ENCODE measurements around the gene ADCYAP1R1.

ADCYAP1R1 gene

GRCh38 chr7:31069860-31070555 is 17.9 kb downstream of the ADCYAP1R1 start:
- no peak for DNase-seq

- no peak for DNase-seq
Observed at GRCh38 chr7:31070991-31071644, 19.0 kb downstream of the ADCYAP1R1 start.

GRCh38 chr7:31071645-31072029 is 19.5 kb downstream of the ADCYAP1R1 start:
- DNase-seq, result no peak

- DNase-seq, result no peak
Observed at GRCh38 chr7:31073326-31074119, 21.4 kb downstream of the ADCYAP1R1 start.

- DNase-seq, result no peak
Observed at GRCh38 chr7:31074120-31074383, 21.9 kb downstream of the ADCYAP1R1 start.

GRCh38 chr7:31074403-31075085 is 22.4 kb downstream of the ADCYAP1R1 start:
- DNase-seq, result no peak

GRCh38 chr7:31075086-31075405 is 22.9 kb downstream of the ADCYAP1R1 start:
- DNase-seq, result no peak

GRCh38 chr7:31076051-31076450 is 23.9 kb downstream of the ADCYAP1R1 start:
- no peak for DNase-seq

GRCh38 chr7:31076641-31077310 is 24.7 kb downstream of the ADCYAP1R1 start:
- no peak for DNase-seq

- DNase-seq, result no peak
Observed at GRCh38 chr7:31077484-31078362, 25.6 kb downstream of the ADCYAP1R1 start.

GRCh38 chr7:31078363-31078990 is 26.4 kb downstream of the ADCYAP1R1 start:
- DNase-seq, result no peak

GRCh38 chr7:31079126-31079823 is 27.2 kb downstream of the ADCYAP1R1 start:
- DNase-seq, result no peak

GRCh38 chr7:31079824-31080511 is 27.9 kb downstream of the ADCYAP1R1 start:
- DNase-seq, result no peak

- no peak for DNase-seq
Observed at GRCh38 chr7:31080763-31081162, 28.7 kb downstream of the ADCYAP1R1 start.

GRCh38 chr7:31082017-31082416 is 29.9 kb downstream of the ADCYAP1R1 start:
- DNase-seq, result no peak

GRCh38 chr7:31082447-31082846 is 30.3 kb downstream of the ADCYAP1R1 start:
- DNase-seq, result no peak

GRCh38 chr7:31083210-31083786 is 31.2 kb downstream of the ADCYAP1R1 start:
- no peak for DNase-seq

GRCh38 chr7:31084226-31084625 is 32.1 kb downstream of the ADCYAP1R1 start:
- DNase-seq, result no peak

GRCh38 chr7:31087351-31087750 is 35.2 kb downstream of the ADCYAP1R1 start:
- no peak for DNase-seq

- DNase-seq, result no peak
Observed at GRCh38 chr7:31091924-31092434, 39.9 kb downstream of the ADCYAP1R1 start.

Data from CD4-positive, alpha-beta T cell treated with Interleukin-17A for 1 hour (primary cell).